ENCODE results near the gene EID2B.

EID2B gene, protein sequence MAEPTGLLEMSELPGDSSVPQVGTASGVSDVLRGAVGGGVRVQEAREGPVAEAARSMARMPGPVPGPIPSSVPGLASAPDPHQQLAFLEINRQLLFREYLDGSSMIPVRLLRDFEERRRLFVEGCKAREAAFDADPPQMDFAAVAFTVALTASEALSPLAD

DNA sequence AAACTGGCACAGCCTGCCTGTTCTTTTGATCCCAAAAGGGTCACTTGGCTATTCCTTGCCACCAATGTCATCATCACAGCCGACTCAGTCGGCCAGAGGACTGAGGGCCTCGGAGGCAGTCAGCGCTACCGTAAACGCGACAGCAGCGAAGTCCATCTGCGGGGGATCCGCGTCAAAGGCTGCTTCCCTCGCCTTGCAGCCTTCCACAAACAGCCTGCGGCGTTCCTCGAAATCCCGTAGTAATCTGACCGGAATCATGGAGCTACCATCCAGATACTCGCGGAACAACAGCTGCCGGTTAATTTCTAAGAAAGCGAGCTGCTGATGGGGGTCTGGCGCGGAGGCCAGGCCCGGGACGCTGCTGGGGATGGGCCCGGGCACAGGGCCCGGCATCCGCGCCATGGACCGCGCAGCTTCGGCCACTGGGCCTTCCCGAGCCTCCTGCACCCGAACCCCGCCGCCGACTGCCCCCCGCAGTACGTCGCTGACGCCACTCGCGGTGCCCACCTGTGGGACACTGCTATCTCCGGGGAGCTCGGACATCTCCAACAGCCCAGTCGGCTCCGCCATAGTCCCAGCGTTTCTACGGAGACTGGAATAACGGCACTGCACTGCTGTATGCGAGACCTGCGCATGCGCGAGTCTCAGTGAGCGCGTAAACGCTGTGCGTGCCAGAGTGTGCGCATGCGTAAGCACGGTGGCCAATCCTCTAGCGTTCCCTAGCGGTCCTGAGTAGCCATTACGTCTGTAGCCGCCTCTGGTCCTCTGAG is at the start of gene EID2B:
EID2B (minus strand) TSS at position 620 of the 770 bp plus-strand sequence; CDS start at position 570, 50 bp downstream.
- peak; percentile 94 to 95 for DNase-seq

DNA sequence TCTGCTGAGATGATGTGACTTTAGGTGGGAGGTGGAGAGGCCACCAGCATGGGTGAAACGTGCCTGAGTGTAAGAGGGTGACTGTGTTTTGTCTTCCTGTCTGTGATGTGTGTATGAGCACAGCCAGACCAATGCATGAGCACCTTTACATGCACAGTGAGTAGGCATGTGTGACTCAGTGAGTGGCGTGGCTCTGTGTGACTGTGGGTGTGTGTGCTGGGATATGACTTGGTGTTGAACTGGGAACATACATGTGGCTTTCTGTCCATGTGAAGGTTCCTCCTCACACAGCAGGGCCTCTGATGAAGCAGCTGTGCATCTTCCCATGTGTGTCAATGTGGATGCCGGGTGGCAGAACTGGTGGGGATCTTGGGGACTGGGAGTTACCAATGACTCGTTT is 49.8 kb upstream of the EID2B start:
- DNase-seq = peak; percentile 28 to 47

DNA sequence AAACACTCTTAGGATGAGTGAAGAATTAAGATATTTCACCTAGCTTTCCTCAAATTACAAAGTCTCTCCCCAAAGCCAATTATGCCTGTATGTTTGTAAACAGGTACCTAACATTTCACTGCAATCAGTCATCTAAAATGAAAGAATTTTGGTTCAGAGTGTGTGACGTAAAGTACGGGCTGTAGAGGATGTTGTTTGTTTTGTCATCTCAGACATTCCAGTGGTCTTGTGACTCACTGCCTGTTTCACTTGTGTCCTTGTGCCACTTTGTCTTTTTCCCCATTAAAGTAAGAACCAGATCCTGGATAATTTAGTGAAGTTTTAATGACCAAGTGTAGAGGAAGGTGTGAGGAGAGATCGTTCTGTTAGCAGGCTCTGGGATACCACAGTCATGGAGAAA is 36.0 kb upstream of the EID2B start:
- no peak for DNase-seq

DNA sequence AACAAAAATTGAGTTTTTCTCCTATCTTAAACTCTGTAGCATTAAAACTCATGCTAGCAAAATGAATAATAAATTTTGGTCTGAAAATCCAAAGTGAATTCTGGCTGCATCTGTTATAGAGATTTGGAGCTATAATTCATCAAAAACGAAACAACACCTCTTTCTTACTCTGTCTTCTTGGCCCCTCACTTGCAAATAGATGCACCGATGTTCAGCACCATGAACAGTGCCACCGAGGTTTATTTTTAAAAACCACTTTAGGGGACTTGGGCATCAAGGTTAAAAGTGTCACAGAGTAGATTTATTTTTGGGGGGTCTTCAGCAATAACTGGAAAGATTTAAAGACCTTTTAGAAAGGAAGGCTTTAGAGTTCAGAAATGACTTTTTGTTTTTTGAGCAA is 33.4 kb upstream of the EID2B start:
- no peak for DNase-seq

DNA sequence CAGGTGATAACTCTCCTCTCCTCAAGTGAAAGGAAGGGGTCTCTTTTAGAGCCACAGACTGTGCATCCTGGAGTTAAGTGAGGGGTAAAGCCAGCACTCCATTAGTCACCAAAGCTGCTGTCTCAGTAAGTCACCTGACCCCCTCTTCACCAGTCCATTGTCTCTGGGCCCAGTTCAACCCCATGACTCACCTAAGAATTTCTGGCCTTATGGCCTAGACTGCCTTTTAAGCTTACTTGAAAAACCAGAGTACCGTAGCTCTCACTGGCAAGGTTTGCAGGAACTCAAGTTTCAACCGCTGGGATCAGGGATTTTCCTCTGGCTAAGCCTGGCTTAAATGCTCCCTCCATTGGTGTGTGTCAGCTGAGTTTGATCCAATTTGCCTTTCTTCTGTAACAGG is 30.8 kb upstream of the EID2B start:
- no peak for DNase-seq

DNA sequence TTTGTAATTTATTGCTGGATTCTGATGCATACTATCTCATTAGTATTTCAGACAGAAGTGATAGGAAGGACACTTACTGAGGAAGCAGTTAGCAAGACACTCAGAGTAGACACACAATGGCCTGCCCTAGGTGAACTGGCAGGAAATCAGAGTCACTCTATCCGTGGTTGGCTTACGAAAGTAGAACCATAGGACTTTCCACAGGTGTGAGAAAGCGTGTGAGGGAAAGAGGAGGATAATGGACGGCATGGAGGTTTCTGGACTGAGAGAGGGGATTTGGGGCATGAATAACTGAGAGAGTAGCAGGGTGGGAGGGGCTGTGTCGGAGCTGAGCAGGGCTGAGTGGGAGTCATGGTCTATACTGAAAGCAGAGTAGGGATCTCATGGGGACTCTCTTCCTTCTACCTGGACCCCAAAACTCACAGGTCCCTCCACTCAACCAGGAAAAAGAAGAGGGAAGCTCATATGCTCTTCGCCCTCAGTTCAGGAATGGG is 26.0 kb upstream of the EID2B start:
- DNase-seq = no peak

DNA sequence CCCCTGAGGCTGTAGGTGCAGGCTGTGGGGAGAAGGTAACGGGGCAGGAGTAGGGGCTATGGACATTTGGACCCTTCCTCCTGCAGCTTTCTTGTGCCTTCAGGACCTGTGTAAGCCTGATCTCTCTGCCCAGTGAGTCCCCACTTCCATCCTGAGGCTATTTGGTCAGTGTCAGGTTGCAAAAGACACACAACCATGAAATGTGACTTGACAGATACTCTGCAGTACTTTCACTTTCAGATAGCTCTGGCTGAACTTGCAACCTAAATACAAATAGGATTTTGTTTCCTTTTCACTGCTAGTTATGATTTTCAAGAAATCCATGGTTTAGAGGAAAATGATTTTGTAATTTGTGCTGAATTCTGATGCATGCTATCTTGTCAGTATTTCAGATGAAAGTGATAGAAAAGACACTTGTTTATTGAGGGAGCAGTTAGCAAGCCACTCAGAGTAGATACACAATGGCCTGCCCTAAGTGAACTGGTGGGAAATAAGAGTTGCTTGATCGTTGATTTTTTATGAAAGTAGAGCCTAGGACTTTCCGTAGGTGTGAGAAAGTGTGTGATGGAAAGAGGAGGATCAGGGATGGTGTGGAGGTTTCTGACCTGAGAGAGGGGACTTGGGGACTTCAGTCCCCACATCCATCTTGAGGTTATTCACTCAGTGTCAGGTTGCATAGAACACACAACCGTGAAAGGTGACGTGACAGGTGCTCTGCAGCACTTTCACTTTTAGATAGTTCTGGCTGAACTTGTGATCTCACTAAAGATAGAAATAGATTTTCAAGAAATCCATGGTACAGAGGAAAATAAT is 25.4 kb upstream of the EID2B start:
- no peak for DNase-seq

DNA sequence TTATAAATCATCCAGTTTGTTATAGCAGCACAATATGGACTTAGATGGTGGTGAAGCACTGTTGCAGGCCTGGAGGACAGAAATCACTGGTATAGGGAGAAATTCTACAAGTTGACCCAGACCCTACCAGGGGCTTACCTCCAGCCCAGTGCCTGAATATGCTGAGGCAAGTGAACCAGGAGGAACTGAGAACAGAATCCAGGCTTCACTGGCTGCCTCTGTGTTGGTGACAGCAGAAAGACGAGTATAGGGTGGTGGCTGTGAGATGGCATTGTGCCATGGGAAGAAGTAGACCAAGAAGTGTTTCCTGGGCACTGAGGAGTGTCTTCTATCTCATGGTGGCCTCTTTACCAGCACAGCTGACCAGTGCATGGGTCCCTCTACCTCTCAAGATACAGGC is 23.2 kb upstream of the EID2B start:
- no peak for DNase-seq

DNA sequence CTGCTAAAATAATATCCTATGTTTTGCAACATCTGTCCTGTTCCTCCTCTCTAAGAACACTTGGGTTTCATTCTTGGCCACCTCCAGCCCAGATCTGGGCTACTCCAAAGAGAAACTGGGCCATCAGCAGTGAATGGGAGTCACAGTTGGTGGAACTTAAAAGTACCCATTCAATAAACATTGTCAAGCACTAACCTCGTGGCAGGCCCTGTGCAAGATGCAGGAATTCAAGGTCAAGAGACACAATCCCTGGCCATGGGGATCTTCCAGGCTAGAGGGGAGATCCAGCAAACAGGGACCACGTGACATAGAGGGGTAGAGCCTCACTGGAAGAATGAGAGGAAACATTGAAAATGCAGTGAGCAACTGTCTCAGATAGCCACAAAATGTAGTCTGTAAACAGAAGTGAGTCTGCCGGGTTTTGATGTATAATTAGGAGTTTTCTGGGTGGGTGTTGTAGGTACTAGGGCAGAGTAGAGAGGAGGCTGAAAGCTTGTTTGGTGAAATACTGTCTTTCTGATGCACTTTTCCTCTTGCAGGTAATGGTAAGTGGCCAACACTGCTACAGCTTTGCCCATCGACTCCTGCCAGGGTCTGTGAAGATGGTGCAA is 22.2 kb upstream of the EID2B start:
- DNase-seq = no peak

DNA sequence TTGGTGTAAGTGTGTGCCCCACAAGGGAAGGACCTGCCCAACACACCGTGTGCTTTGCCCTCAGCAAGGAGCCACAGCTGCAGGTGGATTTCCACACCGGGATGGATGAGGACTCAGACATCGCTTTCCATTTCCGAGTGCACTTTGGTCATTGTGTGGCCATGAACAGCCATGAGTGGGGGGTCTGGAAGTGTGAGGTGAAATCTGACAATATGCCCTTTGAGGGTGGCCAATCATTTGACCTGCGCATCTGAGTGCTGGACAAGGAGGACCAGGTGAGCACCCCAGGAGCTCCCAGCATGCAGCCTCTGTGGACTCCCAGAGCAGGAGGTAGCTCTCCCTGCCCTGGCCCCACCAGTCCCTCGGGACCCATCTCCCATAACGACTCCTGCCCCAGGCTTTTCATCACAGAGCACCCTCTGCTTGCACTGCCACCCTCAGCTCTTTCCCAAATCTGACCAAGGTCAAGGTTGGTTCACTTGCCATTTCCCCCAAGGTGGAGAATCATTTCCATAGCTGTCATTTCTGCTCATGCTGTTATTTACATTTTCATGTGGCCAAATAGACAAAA is 20.5 kb upstream of the EID2B start:
- DNase-seq = no peak

DNA sequence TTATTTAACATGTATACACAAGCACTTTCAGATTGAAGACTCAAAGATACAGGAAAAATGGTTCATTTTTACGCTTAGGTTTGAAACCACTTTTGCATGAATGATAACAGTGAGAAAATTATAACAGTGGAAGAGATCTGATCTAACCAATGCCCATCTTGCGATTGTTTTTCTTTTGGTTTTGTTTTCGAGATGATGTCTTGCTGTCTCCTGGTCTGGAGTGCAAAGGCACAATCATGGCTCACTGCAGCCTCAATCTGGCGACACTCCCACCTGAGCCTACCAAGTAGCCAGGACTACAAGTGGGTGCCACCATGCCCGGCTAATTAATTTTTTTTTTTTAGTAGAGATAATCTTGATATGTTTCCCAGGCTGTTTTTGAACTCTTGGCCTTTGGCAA is 17.5 kb upstream of the EID2B start:
- no peak for DNase-seq

DNA sequence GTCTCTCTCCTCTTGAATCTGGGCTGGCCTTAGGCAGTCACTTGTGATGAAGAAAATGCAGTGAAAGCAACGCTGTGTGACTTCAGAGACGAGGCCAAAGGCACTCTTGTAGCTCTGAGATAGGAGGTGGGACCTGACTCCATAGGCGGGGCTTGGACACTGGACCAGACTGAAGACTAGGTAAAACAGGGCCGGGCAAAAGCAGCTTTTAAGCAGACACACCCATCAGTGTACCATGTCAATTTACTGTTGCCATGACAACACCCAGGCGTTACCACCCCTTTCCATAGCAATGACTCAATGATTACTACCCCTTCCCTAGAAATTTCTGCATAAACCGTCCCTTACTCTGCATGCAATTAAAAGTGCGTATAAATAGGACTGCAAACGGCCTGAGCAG is 13.9 kb upstream of the EID2B start:
- peak in 1 of 2 donors; percentile 12 for DNase-seq

DNA sequence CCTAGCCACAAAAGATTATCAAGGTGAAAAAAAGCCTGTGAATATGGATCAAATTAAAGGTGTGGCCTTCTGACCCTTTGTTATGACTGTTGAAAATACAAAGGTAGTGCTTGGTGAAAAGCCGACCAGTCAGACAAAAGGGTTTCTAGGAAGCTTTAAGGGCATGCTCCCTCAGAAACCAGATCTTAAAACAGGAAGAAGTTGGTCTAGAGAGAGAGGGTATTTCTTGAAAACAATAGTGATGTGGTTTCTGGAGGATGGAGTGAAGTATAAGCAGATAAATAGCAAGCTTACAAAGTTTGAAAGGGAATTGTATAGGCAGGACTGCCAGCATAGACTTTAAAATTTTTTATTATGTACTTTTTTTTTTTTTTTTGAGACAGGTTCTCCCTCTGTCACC is 12.3 kb upstream of the EID2B start:
- no peak for DNase-seq

DNA sequence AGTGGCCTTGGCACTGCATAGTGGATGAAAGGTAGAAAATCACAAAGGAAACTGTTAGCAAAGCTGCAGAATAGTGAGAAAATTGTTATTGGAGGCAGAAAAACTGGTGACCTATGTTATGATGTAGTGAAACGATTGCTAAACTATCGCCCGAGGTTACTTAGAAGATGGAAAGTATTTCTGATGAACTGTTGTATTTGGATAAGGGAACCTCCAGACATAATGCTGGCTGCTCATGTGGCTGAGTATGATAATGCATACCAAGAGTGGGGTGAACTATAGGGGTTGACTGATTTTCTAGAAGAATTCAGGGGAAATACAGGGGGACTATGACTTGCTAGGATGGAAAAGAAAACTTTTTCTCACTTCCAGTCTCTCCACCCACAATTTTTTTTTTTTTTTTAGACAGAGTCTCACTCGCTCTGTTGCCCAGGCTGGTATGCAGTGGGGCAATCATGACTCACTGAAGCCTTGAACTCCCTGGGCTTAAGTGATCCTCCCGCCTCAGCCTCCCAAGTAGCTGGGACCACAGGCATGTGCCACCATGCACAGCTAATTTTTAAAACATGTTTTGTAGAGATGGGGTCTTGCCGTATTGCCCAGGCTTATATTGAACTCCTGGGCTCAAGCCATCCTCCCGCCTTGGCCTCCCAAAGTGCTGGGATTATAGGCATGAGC is 11.7 kb upstream of the EID2B start:
- DNase-seq = peak in 1 of 2 donors; percentile 17

DNA sequence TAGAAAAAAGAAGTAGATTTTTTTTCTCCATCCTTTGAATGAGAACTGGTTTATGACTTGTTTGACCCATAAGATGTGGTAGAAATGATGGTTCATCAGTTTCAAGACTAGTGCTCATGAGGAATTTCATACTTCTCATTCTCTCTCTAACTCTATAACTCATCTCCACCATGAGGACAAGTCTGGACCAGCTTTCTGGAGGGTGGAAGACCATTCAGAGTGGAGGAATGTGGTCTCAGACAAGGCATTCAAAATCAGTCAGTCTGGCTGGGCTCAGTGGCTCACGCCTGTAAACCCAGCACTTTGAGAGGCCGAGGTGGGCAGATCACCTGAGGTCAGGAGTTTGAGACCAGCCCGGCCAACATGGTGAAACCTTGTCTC is 10.8 kb upstream of the EID2B start:
- DNase-seq = no peak

DNA sequence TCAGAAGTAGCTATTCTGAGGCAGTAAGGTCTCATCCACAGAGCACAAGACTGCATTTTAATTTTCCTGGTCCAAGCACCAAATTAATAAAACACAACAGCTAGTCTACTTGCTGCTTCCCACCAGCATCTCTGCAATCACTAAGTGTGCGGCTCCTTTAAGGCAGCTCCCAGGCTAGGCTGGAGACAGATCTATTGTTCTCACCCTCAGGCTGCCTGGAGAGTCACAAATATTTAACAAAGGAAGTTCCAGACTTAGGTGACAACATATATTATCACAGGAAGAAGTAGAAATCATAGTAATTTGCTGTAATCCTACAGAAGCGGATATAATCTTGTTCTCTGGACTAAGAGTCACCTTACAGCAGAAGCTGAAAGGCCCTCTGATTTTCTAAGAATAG is 9.6 kb upstream of the EID2B start:
- DNase-seq = no peak

DNA sequence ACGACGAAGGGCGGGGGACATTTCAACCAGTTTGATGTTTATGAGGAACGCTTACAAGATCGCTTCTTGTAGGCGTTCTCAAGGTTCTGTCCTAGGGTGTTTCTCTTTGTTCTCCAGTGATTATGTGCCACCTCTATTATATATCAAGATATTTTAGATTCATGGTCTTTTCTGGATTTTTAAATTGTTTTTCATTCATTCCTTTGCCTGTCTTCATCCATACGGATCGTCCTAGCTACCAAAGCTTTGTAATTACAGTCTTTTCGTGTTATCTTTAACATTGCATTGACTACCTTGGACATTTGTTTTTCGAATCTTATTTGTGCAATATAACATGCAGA is 7.7 kb upstream of the EID2B start:
- no peak for DNase-seq

DNA sequence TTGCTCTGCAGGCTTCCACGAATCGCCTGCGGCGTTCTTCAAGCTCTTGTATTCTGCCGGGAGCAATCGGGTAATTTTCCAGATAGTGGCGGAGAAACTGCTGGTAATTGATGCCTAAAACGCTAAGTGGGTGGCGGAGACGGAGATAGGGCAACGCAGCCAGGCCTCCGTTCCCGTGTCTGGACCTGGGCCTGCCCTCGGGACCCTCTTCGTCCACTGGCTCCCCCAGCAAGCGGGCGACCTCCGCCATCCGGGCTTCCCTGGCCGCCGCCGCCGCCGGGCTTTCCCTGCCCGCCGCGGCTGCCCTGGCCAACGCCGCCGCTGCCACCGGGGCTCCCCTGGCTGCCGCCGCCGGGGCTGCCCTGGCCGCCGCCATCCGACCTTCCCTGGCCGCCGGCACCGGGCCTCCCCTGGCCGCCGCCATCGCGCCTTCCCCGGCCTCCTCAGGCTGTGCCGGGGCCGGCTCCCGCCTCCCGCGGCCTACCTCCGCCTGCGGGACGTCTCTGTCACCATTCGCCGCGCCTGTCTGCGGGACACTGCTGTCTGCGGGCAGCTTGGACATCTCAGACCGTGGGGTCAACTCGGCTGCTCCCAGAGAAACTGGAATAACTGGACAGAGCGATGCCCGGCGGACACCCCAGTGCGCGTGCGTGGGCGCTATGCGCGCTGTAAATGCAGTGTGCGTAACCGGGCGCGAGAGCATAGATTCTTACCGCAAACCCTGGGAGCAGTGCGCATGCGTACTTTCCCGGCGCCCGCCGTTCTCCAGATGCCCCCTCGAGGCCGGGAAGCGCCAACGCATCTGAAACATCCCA is 7.1 kb upstream of the EID2B start, which contains the start of gene EID2:
EID2 (minus strand) TSS at position 644 of the 815 bp plus-strand sequence; CDS start at position 562, 82 bp downstream.
- peak; percentile 95 to 96 for DNase-seq

DNA sequence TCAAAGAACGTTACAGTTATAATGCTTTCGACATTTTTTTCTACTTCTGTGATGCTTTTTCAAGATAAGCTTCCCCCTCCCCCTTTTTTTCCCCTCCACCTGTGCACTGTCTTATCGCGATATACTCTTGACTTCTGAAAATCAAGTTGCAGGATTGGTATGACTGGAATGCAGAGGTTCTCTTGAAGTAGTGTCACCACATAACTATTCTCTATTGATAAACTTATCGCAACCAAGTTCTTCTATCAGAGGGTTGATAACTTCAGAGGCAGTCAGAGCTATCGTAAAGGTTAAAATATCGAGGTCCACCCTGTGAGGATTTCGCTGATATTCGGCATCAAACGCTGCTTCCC is 6.5 kb upstream of the EID2B start:
- DNase-seq = no peak

DNA sequence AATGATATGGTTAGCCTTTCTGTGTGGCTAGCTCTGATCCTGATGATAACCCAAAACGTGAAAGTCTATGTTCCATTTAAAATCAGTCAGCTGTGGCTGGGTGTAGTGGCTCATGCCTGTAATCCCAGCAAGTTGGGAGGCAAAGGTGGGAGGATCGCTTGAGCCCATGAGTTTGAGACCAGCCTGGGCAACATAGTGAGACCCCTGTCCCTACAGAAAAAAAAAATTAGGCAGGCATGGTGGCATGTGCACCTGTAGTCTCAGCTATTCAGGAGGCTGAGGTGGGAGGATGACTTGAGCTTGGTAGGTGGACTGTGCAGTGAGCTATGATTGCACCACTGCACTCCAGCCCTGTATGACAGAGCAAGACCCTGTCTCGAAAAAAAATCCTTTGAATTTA is 1.1 kb upstream of the EID2B start:
- DNase-seq = no peak

DNA sequence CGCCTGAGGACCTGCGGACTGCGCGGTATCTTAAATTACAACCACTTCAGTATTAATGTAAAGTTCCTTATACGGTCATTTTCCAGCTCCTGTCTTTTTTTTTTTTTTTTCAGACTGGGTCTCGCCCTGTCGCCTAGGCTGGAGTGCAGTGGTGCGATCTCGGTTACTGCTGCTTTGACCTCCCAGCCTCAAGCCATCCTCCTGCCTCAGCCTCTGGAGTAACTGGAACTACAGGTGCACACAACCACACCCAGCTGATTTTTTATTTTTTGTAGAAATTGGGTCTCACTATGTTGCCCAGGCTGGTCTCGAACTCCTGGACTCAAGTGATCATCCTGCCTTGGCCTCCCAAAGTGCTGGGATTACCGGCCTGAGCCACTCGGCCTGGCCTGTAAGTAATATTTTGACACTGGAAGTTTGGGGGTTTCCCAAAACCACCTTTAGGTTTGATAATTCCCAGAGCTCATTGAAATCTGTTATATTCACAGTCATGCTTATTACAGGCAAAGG is 406 bp upstream of the EID2B start:
- DNase-seq = no peak
